ENCODE data around the gene GYG2.

DNA sequence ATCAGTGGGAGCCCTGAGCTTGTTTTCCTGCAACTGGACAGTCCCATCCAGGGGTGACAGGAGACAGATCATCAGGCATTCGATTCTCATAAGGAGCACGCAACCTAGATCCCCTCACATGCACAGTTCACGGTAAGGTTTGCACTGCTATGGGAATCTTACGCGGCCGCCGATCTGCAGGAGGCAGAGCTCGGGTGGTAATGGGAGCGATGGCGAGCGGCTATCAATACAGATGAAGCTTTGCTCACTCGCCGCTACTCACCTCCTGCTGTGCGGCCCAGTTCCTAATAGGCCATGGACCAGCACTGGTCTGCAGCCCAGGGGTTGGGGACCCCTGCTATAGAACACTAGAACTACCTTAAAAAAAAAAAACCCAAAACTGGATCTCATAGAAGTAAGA, 55.0 kb downstream of the GYG2 start:
- TF ChIP-seq, protein P1, sequence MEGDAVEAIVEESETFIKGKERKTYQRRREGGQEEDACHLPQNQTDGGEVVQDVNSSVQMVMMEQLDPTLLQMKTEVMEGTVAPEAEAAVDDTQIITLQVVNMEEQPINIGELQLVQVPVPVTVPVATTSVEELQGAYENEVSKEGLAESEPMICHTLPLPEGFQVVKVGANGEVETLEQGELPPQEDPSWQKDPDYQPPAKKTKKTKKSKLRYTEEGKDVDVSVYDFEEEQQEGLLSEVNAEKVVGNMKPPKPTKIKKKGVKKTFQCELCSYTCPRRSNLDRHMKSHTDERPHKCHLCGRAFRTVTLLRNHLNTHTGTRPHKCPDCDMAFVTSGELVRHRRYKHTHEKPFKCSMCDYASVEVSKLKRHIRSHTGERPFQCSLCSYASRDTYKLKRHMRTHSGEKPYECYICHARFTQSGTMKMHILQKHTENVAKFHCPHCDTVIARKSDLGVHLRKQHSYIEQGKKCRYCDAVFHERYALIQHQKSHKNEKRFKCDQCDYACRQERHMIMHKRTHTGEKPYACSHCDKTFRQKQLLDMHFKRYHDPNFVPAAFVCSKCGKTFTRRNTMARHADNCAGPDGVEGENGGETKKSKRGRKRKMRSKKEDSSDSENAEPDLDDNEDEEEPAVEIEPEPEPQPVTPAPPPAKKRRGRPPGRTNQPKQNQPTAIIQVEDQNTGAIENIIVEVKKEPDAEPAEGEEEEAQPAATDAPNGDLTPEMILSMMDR (IDR thresholded peaks at IDR 0.05; ENCODE audit: extremely low read depth in 1 of 2, insufficient read depth in 1 of 2, low read depth in 1 of 2, low read length in 2 of 2) = no peak
- no peak for TF ChIP-seq MAX (IDR thresholded peaks at IDR 0.05; ENCODE audit: insufficient read depth, insufficient read length)
- TF ChIP-seq POLR2A (IDR thresholded peaks at IDR 0.05; ENCODE audit: low read depth, low read length) = no peak
- no peak for TF ChIP-seq EZH2 (IDR thresholded peaks at IDR 0.05; ENCODE audit: borderline replicate concordance, low read depth, low read length, severe bottlenecking)
- no peak for TF ChIP-seq MYC (IDR thresholded peaks at IDR 0.05; ENCODE audit: low read depth, low read length)
- no peak for TF ChIP-seq POLR2AphosphoS5 (IDR thresholded peaks at IDR 0.05; ENCODE audit: insufficient read depth, low read depth, low read length)
- no peak for TF ChIP-seq GATA2 (IDR thresholded peaks at IDR 0.05; ENCODE audit: insufficient read depth, insufficient read length, low read depth, low read length)
- TF ChIP-seq JUN (IDR thresholded peaks at IDR 0.05; ENCODE audit: borderline replicate concordance, insufficient read depth, insufficient read length, low read depth) = no peak
- no peak for TF ChIP-seq FOS (IDR thresholded peaks at IDR 0.05; ENCODE audit: borderline replicate concordance, insufficient read depth, low read length)
